ENCODE results near the gene LRRC27. TPM values are rescaled to one million over a fixed set of nuclear protein-coding genes. Genes with fewer than 3 reads are reported as not detected.

Gene LRRC27
- total RNA-seq, 1 experiment from 2014 or later: 4.1 TPM

DNA sequence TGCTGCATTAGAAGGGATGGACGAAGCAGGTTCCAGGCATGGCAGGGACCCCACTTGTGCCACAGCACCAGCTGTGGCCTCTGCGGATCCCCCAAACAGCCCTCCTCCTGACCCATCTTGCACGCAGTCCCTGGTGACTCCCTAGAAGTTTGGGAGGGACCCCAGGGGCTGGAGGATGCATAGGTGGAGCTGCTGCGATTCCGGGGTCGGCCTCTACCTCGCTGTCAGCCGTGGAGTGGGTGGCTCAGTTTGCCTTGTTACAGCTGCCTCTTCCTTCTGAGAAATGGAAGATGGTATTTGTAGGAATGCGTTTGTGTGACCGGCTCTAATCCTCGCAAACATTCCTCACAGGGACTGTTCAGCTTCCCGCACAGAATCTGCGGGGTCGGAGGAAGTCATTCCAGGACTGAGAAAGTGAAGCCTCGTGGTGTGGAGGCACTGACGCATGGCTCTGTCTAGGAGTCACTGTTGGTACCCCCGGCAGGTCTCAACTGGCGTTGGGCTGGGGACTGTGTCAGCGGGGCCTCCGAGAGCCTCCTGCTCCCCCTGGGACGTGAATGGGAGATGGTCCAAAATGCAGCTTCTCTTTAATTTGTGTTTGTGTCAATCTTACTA, 82.5 kb downstream of the LRRC27 start:
- H3K27me3 ChIP-seq (ENCODE audit: insufficient read depth, low read length): no peaks in the 10 kb centered on the region
- TF ChIP-seq, protein P1, sequence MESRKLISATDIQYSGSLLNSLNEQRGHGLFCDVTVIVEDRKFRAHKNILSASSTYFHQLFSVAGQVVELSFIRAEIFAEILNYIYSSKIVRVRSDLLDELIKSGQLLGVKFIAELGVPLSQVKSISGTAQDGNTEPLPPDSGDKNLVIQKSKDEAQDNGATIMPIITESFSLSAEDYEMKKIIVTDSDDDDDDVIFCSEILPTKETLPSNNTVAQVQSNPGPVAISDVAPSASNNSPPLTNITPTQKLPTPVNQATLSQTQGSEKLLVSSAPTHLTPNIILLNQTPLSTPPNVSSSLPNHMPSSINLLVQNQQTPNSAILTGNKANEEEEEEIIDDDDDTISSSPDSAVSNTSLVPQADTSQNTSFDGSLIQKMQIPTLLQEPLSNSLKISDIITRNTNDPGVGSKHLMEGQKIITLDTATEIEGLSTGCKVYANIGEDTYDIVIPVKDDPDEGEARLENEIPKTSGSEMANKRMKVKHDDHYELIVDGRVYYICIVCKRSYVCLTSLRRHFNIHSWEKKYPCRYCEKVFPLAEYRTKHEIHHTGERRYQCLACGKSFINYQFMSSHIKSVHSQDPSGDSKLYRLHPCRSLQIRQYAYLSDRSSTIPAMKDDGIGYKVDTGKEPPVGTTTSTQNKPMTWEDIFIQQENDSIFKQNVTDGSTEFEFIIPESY (IDR thresholded peaks at IDR 0.05; ENCODE audit: extremely low read depth, insufficient replicate concordance, low read length): no peak
- no peak for TF ChIP-seq EZH2 (IDR thresholded peaks at IDR 0.05)
- TF ChIP-seq, protein P2, sequence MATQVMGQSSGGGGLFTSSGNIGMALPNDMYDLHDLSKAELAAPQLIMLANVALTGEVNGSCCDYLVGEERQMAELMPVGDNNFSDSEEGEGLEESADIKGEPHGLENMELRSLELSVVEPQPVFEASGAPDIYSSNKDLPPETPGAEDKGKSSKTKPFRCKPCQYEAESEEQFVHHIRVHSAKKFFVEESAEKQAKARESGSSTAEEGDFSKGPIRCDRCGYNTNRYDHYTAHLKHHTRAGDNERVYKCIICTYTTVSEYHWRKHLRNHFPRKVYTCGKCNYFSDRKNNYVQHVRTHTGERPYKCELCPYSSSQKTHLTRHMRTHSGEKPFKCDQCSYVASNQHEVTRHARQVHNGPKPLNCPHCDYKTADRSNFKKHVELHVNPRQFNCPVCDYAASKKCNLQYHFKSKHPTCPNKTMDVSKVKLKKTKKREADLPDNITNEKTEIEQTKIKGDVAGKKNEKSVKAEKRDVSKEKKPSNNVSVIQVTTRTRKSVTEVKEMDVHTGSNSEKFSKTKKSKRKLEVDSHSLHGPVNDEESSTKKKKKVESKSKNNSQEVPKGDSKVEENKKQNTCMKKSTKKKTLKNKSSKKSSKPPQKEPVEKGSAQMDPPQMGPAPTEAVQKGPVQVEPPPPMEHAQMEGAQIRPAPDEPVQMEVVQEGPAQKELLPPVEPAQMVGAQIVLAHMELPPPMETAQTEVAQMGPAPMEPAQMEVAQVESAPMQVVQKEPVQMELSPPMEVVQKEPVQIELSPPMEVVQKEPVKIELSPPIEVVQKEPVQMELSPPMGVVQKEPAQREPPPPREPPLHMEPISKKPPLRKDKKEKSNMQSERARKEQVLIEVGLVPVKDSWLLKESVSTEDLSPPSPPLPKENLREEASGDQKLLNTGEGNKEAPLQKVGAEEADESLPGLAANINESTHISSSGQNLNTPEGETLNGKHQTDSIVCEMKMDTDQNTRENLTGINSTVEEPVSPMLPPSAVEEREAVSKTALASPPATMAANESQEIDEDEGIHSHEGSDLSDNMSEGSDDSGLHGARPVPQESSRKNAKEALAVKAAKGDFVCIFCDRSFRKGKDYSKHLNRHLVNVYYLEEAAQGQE (IDR thresholded peaks at IDR 0.05; ENCODE audit: low read depth): no peak
- TF ChIP-seq, protein P3, sequence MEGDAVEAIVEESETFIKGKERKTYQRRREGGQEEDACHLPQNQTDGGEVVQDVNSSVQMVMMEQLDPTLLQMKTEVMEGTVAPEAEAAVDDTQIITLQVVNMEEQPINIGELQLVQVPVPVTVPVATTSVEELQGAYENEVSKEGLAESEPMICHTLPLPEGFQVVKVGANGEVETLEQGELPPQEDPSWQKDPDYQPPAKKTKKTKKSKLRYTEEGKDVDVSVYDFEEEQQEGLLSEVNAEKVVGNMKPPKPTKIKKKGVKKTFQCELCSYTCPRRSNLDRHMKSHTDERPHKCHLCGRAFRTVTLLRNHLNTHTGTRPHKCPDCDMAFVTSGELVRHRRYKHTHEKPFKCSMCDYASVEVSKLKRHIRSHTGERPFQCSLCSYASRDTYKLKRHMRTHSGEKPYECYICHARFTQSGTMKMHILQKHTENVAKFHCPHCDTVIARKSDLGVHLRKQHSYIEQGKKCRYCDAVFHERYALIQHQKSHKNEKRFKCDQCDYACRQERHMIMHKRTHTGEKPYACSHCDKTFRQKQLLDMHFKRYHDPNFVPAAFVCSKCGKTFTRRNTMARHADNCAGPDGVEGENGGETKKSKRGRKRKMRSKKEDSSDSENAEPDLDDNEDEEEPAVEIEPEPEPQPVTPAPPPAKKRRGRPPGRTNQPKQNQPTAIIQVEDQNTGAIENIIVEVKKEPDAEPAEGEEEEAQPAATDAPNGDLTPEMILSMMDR (IDR thresholded peaks at IDR 0.05 in 2 of 3, conservative IDR thresholded peaks at IDR 0.05 in 1 of 3; ENCODE audit: borderline replicate concordance in 1 of 3, insufficient read depth in 1 of 3, low read depth in 2 of 3, low read length in 2 of 3): no peak
- TF ChIP-seq SRF (IDR thresholded peaks at IDR 0.05; ENCODE audit: low read depth): no peak
- TF ChIP-seq EZH2phosphoT487 (IDR thresholded peaks at IDR 0.05; ENCODE audit: borderline replicate concordance): no peak
- no peak for TF ChIP-seq POLR2A (IDR thresholded peaks at IDR 0.05; ENCODE audit: borderline replicate concordance, extremely low read depth, insufficient read depth, insufficient read length)
- TF ChIP-seq, protein P4, sequence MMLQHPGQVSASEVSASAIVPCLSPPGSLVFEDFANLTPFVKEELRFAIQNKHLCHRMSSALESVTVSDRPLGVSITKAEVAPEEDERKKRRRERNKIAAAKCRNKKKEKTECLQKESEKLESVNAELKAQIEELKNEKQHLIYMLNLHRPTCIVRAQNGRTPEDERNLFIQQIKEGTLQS (IDR thresholded peaks at IDR 0.05): no peak
- TF ChIP-seq POLR2AphosphoS5 (IDR thresholded peaks at IDR 0.05; ENCODE audit: low read depth, low read length): no peak
- H3K79me2 ChIP-seq (ENCODE audit: insufficient read depth, low read length): peaks cover 21% of the 10 kb centered on the region; the same call in 1 of the 2 replicates
- peaks cover 0 to 6% of the 10 kb centered on the region in 2 experiments; a peak in 1 of 4 replicates for H3K36me3 ChIP-seq (ENCODE audit: control insufficient read depth in 1 of 2, insufficient read depth in 2 of 2, low read length in 2 of 2)
- BruUV-seq (replicated peaks): no TSS peak
- no peak overlapping the region for H3K9ac ChIP-seq (ENCODE audit: low read length)
- intact Hi-C loops (cut with micrococcal nuclease): no loop called here
- no peak overlapping the region for H3K4me3 ChIP-seq (replicated peaks in 1 of 2; ENCODE audit: low read depth in 1 of 2, low read length in 2 of 2)
- peaks cover 10 to 16% of the 10 kb centered on the region in 2 experiments for H3K4me1 ChIP-seq (ENCODE audit: control insufficient read depth in 1 of 2, insufficient read depth in 2 of 2, low read length in 2 of 2)
- ChIA-PET POLR2A (no interaction called here), RAD21 (ENCODE audit: low non-redundant PET in 1 of 2, low total read pairs in 2 of 2, uncharacterized antibody in 2 of 2, unreplicated experiment in 2 of 2) (no interaction called here), CTCF (no interaction called here)
- ATAC-seq (no peak), DNase-seq (ENCODE audit: low read depth, low spot score) (no peak)
- no peaks in the 10 kb centered on the region for H3K9me3 ChIP-seq (ENCODE audit: control insufficient read depth in 1 of 2, insufficient read depth in 1 of 2, low read depth in 1 of 2, low read length in 2 of 2)
- H4K20me1 ChIP-seq (ENCODE audit: insufficient read depth): no peaks in the 10 kb centered on the region
- no peak overlapping the region for H2AFZ ChIP-seq (ENCODE audit: low read depth, low read length, poor library complexity, severe bottlenecking)
- H3K27ac ChIP-seq (ENCODE audit: low read depth, low read length): no peak overlapping the region
- no peaks in the 10 kb centered on the region for H3K9me2 ChIP-seq (ENCODE audit: insufficient read depth)
- no peak overlapping the region for H3K4me2 ChIP-seq (ENCODE audit: low read length)
